Adrenal gland (tissue), 5 donors: ENCODE results near the gene CLEC2B.
"Not testable (repeated sequence)": the region's sequence is repeated elsewhere in the genome, so short reads cannot be mapped to it uniquely, and the experiment has no call there.

ENCODE experiments used
- CTCF ChIP-seq, 6 experiments: fragments of 450-650 bp in 4 of 6; fragments of 200-600 bp in 2 of 6; sonication (generic) in 1 of 6; IDR thresholded peaks; 1 replicate in 5 of 6; 2 replicates in 1 of 6; pipeline versions ENCODE4 v1.5.1 to v1.8.0; 2016 to 2021; ENCODE audit warnings: antibody characterized with exemption in 6 of 6, mild to moderate bottlenecking in 2 of 6, moderate library complexity in 1 of 6
- POLR2A ChIP-seq, 2 donors: fragments of 450-650 bp; IDR thresholded peaks; one replicate each; pipeline ENCODE4 v1.6.1; 2017; ENCODE audit warnings: antibody characterized with exemption in 2 of 2, mild to moderate bottlenecking in 2 of 2, moderate library complexity in 1 of 2
- donor health status: DM: no; HTN: no; CAD: no.

DNA sequence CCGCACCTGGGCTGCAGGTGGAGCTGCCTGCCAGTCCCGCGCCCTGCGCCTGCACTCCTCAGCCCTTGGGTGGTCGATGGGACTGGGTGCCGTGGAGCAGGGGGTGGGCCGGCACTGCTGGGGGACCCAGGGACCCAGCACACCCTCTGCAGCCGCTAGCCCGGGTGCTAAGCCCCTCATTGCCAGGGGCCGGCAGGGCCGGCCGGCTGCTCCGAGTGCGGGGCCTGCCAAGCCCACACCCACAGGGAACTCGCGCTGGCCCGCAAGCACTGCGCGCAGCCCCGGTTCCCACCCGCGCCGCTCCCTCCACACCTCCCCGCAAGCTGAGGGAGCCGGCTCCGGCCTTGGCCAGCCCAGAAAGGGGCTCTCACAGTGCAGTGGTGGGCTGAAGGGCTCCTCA is 7.0 kb upstream of the CLEC2B start:
- not testable (repeated sequence) for TF ChIP-seq CTCF, POLR2A (IDR thresholded peaks at IDR 0.05)
